ENCODE data around the gene TASL. TPM values are rescaled to one million over a fixed set of nuclear protein-coding genes. Genes with fewer than 3 reads are reported as not detected.

The TASL gene
- polyA plus RNA-seq, 1 donor (not counting 4 experiments of a cell fraction or from before 2014, with no cell fraction given): not detected

- H2AFZ ChIP-seq (ENCODE audit: control insufficient read depth, low read length): no peak overlapping the region
- peaks cover 5% of the 10 kb centered on the region for H3K4me1 ChIP-seq (ENCODE audit: control insufficient read depth, extremely low read depth, insufficient read depth, low read length)
- no peak for TF ChIP-seq EZH2 (IDR thresholded peaks at IDR 0.05; ENCODE audit: low read length)
- no peak for TF ChIP-seq CTCF (optimal IDR thresholded peaks at IDR 0.05 in 1 of 3, IDR thresholded peaks at IDR 0.05 in 1 of 3, conservative IDR thresholded peaks at IDR 0.05 in 1 of 3; ENCODE audit: extremely low read depth in 1 of 3, insufficient read depth in 2 of 3, low read length in 3 of 3)
- H3K4me3 ChIP-seq (ENCODE audit: control insufficient read depth in 2 of 3, extremely low read depth in 1 of 3, insufficient read depth in 2 of 3, low read depth in 1 of 3, low read length in 3 of 3): no peak overlapping the region
- DNase-seq (ENCODE audit: low read depth, low spot score): no peak
- FAIRE-seq: no peak
- no peaks in the 10 kb centered on the region for H3K27me3 ChIP-seq (ENCODE audit: control insufficient read depth, extremely low read depth, insufficient read depth, low read length)
- H3K9ac ChIP-seq (ENCODE audit: control insufficient read depth, extremely low read depth, insufficient read depth, low read length): no peak overlapping the region
- no peak overlapping the region for H3K4me2 ChIP-seq (ENCODE audit: control insufficient read depth, extremely low read depth, insufficient read depth, low read depth, low read length)
- no peaks in the 10 kb centered on the region for H3K79me2 ChIP-seq (ENCODE audit: control insufficient read depth, insufficient read depth, low read length)
- no peak overlapping the region for H3K27ac ChIP-seq (ENCODE audit: control insufficient read depth, insufficient read depth, low read length)
- H3K9me3 ChIP-seq (ENCODE audit: control insufficient read depth, low read depth, low read length): no peaks in the 10 kb centered on the region
- H3K9me1 ChIP-seq (ENCODE audit: control insufficient read depth, extremely low read depth, insufficient read depth, low read length): no peaks in the 10 kb centered on the region
- H4K20me1 ChIP-seq (ENCODE audit: control insufficient read depth, extremely low read depth, insufficient read depth, low read length): no peaks in the 10 kb centered on the region
- no peaks in the 10 kb centered on the region for H3K36me3 ChIP-seq (ENCODE audit: control insufficient read depth in 2 of 2, extremely low read depth in 1 of 2, insufficient read depth in 2 of 2, low read length in 2 of 2)
- dilution Hi-C loops (cut with MboI; ENCODE audit: extremely low pct_ligation_motif_present, low sequenced_read_pairs): no loop called here
Observed at GRCh38 chrX:30612250-30612655, 34.7 kb upstream of the TASL start.

- Histone ChIP-seq H4K20me1 (ENCODE audit: control insufficient read depth, extremely low read depth, insufficient read depth, low read length) (no peaks in the 10 kb centered on the region), H3K9ac (ENCODE audit: control insufficient read depth, extremely low read depth, insufficient read depth, low read length) (no peak overlapping the region), H3K36me3 (ENCODE audit: control insufficient read depth in 2 of 2, extremely low read depth in 1 of 2, insufficient read depth in 2 of 2, low read length in 2 of 2) (no peaks in the 10 kb centered on the region), H3K79me2 (ENCODE audit: control insufficient read depth, insufficient read depth, low read length) (no peaks in the 10 kb centered on the region), H3K27me3 (ENCODE audit: control insufficient read depth, extremely low read depth, insufficient read depth, low read length) (no peaks in the 10 kb centered on the region), H3K4me1 (ENCODE audit: control insufficient read depth, extremely low read depth, insufficient read depth, low read length) (peaks cover 5% of the 10 kb centered on the region), H3K4me2 (ENCODE audit: control insufficient read depth, extremely low read depth, insufficient read depth, low read depth, low read length) (no peak overlapping the region), H3K4me3 (ENCODE audit: control insufficient read depth in 2 of 3, extremely low read depth in 1 of 3, insufficient read depth in 2 of 3, low read depth in 1 of 3, low read length in 3 of 3) (no peak overlapping the region), H3K9me1 (ENCODE audit: control insufficient read depth, extremely low read depth, insufficient read depth, low read length) (no peaks in the 10 kb centered on the region), H2AFZ (ENCODE audit: control insufficient read depth, low read length) (no peak overlapping the region), H3K9me3 (ENCODE audit: control insufficient read depth, low read depth, low read length) (no peaks in the 10 kb centered on the region), H3K27ac (ENCODE audit: control insufficient read depth, insufficient read depth, low read length) (no peak overlapping the region)
- TF ChIP-seq EZH2 (IDR thresholded peaks at IDR 0.05; ENCODE audit: low read length): no peak
- TF ChIP-seq CTCF (optimal IDR thresholded peaks at IDR 0.05 in 1 of 3, IDR thresholded peaks at IDR 0.05 in 1 of 3, conservative IDR thresholded peaks at IDR 0.05 in 1 of 3; ENCODE audit: extremely low read depth in 1 of 3, insufficient read depth in 2 of 3, low read length in 3 of 3): no peak
- DNase-seq (ENCODE audit: low read depth, low spot score) (no peak), FAIRE-seq (no peak)
- dilution Hi-C loops (cut with MboI; ENCODE audit: extremely low pct_ligation_motif_present, low sequenced_read_pairs): no loop called here
Observed at GRCh38 chrX:30610026-30610425, 32.5 kb upstream of the TASL start.

All from keratinocyte (primary cell).